Tibial nerve (tissue), 4 donors: ENCODE measurements around the gene ZNF644.

Source experiments
- EP300 ChIP-seq, 2 donors: sonication (generic); formaldehyde crosslinking; IDR thresholded peaks; one replicate each; pipeline ENCODE4 v1.6.1; 2017; ENCODE audit warnings: antibody characterized with exemption in 2 of 2, mild to moderate bottlenecking in 1 of 2
- POLR2A ChIP-seq, 2 donors: fragments of 450-650 bp; IDR thresholded peaks; one replicate each; pipeline ENCODE4 v1.6.1; 2017; ENCODE audit warnings: antibody characterized with exemption in 2 of 2, mild to moderate bottlenecking in 2 of 2, moderate library complexity in 2 of 2
- TF ChIP-seq, protein P1 (sequence below), 5 experiments: fragments of 200-600 bp in 3 of 5; fragments of 450-650 bp in 2 of 5; sonication (generic) in 3 of 5; IDR thresholded peaks; one replicate each; pipeline ENCODE4 v1.5.1; 2016 to 2019; ENCODE audit warnings: antibody characterized with exemption in 5 of 5, mild to moderate bottlenecking in 3 of 5, moderate library complexity in 2 of 5

DNA sequence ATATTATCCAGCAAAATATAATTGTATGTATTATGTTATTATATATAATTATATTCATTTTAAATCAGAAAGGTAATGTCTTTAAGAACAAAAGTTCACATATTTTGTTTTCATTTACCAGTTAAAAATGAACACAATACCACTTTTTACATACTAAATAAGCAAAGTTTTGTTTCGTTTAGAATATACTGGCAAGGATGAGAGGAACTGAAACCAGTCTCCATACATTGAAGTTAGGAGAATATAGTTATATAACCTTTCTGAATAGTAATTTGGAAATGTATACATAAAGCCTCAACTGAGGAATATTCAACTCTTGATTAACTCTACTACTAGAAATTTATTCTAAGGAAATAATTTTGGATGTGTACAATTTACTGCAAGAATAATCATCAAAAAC lies 110.5 kb downstream of the ZNF644 start:
- TF ChIP-seq, protein P1, sequence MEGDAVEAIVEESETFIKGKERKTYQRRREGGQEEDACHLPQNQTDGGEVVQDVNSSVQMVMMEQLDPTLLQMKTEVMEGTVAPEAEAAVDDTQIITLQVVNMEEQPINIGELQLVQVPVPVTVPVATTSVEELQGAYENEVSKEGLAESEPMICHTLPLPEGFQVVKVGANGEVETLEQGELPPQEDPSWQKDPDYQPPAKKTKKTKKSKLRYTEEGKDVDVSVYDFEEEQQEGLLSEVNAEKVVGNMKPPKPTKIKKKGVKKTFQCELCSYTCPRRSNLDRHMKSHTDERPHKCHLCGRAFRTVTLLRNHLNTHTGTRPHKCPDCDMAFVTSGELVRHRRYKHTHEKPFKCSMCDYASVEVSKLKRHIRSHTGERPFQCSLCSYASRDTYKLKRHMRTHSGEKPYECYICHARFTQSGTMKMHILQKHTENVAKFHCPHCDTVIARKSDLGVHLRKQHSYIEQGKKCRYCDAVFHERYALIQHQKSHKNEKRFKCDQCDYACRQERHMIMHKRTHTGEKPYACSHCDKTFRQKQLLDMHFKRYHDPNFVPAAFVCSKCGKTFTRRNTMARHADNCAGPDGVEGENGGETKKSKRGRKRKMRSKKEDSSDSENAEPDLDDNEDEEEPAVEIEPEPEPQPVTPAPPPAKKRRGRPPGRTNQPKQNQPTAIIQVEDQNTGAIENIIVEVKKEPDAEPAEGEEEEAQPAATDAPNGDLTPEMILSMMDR (IDR thresholded peaks at IDR 0.05), result no peak
- TF ChIP-seq POLR2A (IDR thresholded peaks at IDR 0.05) (no peak), EP300 (IDR thresholded peaks at IDR 0.05) (no peak)
